Neural crest cell (in vitro differentiated cells): ENCODE data around the gene TPCN1. TPM values are rescaled to one million over a fixed set of nuclear protein-coding genes. Genes with fewer than 3 reads are reported as not detected.

Source experiments
- DNase-seq: peaks from one replicate; pipeline ENCODE4 v3.0.0; 2021; ENCODE audit warnings: low read depth, mixed read lengths, low spot score
- H3K27ac Mint-ChIP-seq: one replicate; pipeline ENCODE4 v1.8.0; 2021; ENCODE audit warnings: mild to moderate bottlenecking, mixed read lengths; ENCODE audit not compliant: unreplicated experiment
- H3K27me3 Mint-ChIP-seq: 2 replicates; pipeline ENCODE4 v1.8.0; 2021; ENCODE audit warnings: low read depth, mild to moderate bottlenecking, mixed read lengths
- H3K36me3 Mint-ChIP-seq: 2 replicates; pipeline ENCODE4 v1.8.0; 2021; ENCODE audit warnings: low read depth, mild to moderate bottlenecking, mixed read lengths
- H3K4me1 Mint-ChIP-seq: 2 replicates; pipeline ENCODE4 v1.8.0; 2021; ENCODE audit warnings: mixed read lengths
- H3K4me3 Mint-ChIP-seq: one replicate; pipeline ENCODE4 v1.8.0; 2021; ENCODE audit warnings: mild to moderate bottlenecking, mixed read lengths
- H3K9me3 Mint-ChIP-seq: 2 replicates; pipeline ENCODE4 v1.8.0; 2021; ENCODE audit warnings: mixed read lengths
- total RNA-seq: library from RNA; stranded (reverse); gene quantifications from 2 replicates; pipeline ENCODE4 v1.2.1, GENCODE V29; 2021
- TF ChIP-seq, protein P1 (sequence below): fragments of 200-600 bp; sonication (generic); conservative IDR thresholded peaks from 2 replicates; pipeline ENCODE4 v1.5.0; 2021; ENCODE audit warnings: antibody characterized with exemption, mild to moderate bottlenecking

TPCN1 gene
- total RNA-seq, 1 donor from 2014 or later: 18.3 TPM

DNA sequence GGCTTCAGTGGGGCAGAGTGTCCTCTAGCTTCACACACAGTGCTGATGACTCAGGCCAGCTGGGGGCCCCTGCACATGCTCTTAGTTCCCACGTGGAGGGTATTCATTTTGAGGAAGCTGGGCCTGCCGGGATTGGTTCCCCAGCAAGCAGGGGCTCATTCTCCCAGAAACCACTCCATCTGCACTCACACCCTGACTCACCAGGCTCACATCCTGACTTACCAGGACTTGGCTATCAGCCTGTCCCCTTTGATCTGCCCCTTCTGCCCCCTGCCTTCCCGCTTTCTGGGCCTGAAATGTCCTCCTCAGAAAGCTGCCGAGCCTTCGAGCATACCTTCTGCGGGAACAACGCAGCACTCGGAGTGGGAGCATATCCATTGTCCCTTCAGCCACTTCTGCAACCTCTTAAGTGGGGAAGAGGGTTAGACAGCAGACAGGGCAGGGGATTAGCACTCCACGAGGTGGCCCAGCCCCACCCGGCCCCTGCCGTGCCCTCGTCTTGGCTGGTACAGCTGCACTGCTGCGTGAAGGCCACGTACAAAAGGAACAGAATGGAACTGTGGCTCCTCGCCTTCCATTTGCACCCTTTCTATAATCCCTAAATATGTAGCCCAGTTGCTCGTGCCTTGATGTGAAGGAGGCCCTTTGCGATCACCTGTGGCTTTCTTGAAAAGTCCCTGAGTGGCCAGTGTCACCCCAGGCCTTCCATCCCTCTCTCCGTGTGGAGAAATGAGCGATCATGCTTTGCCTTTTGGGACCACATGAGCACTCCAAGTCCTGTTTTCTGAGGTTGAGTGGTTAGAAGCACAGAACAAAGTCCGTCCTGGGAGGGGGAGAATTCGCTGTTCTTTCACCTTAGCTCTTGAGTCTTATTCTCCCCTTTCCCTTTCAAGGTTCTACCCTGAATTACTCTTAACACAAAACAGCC, 26.1 kb downstream of the TPCN1 start:
- no peaks in the 10 kb centered on the region for H3K9me3 Mint-ChIP-seq

DNA sequence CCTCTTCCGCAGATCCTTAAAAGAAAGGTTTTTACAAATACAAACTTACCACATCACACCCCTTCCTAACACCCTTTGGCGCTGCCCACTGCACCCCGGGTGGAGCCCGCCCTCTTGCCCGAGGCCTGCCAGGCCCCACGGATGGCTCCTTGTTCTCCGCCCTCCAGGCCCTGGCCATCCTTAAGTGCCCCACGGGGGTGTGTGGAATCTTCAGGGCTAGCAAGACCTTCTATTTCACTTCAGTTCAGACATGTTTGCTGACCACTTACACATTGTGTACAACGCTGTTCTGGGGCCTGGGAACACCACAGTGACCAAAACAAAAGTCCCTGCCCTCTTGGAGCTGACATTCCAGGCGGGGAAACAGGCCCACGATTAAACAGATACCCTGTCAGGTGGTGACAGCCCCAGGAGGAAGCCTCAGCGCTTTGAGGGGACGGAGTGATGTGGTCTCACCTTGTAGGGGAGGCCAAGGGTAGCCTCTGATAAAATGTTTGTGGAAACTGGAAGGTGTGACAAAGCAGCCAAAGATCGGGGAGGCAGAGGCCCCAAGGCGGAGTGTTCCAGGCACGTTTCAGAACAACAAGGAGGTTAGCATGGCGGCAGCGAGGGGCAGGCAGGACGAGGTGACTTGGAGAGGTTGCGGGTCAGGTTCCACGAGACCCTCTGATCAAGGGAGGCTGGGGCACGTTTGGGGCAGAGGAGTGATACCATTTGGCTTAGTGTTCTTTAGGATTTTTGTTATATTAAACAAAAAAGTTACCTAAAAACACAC, 27.0 kb downstream of the TPCN1 start:
- Mint-ChIP-seq H3K4me1 (peaks cover 31% of the 10 kb centered on the region), H3K36me3 (no peaks in the 10 kb centered on the region), H3K27me3 (no peaks in the 10 kb centered on the region), H3K4me3 (no peak overlapping the region), H3K9me3 (no peaks in the 10 kb centered on the region), H3K27ac (no peak overlapping the region)
- TF ChIP-seq, protein P1, sequence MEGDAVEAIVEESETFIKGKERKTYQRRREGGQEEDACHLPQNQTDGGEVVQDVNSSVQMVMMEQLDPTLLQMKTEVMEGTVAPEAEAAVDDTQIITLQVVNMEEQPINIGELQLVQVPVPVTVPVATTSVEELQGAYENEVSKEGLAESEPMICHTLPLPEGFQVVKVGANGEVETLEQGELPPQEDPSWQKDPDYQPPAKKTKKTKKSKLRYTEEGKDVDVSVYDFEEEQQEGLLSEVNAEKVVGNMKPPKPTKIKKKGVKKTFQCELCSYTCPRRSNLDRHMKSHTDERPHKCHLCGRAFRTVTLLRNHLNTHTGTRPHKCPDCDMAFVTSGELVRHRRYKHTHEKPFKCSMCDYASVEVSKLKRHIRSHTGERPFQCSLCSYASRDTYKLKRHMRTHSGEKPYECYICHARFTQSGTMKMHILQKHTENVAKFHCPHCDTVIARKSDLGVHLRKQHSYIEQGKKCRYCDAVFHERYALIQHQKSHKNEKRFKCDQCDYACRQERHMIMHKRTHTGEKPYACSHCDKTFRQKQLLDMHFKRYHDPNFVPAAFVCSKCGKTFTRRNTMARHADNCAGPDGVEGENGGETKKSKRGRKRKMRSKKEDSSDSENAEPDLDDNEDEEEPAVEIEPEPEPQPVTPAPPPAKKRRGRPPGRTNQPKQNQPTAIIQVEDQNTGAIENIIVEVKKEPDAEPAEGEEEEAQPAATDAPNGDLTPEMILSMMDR: no peak
- DNase-seq: no peak

More for the DNA sequence above, 26.1 kb downstream of the TPCN1 start:
- no peak overlapping the region for H3K4me3 Mint-ChIP-seq
- H3K36me3 Mint-ChIP-seq: no peaks in the 10 kb centered on the region
- peaks cover 34% of the 10 kb centered on the region for H3K4me1 Mint-ChIP-seq
- peak overlapping the region; percentile 58 for H3K27ac Mint-ChIP-seq
- DNase-seq: no peak
- TF ChIP-seq, protein P1: no peak
- H3K27me3 Mint-ChIP-seq: no peaks in the 10 kb centered on the region

DNA sequence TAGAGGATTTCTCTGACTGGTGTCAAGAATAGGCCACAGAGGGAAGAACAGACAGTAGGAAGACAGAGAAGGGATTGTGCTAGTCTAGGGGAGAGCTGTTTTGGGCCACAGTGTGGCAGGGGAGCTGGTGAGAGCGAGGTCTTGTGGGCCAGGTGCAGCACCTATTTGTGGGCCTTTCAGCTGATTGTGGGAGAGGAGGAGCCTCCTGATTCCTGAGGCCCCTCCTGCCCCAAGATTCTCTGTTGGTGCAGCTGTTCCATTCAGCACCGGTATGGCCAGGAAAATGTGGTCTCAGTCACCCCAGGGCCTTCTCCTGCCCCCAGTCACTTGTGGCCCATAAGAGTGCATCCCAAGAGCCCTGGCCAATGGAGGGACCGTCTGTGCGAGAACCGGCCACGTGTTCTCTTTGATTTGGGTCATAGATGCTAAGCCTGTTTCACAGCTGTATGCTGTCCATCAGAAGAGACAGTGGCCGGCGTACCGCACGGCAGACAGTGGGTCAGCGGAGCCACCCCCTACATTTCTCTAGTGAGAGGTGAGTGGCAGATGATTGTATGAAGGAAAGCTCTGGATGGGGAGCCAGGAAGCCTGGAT, 27.7 kb downstream of the TPCN1 start:
- no peak overlapping the region for H3K27ac Mint-ChIP-seq
- peaks cover 5% of the 10 kb centered on the region for H3K36me3 Mint-ChIP-seq
- no peaks in the 10 kb centered on the region for H3K27me3 Mint-ChIP-seq
- DNase-seq: no peak
- no peaks in the 10 kb centered on the region for H3K9me3 Mint-ChIP-seq
- TF ChIP-seq, protein P1: no peak
- peaks cover 31% of the 10 kb centered on the region for H3K4me1 Mint-ChIP-seq
- no peak overlapping the region for H3K4me3 Mint-ChIP-seq

DNA sequence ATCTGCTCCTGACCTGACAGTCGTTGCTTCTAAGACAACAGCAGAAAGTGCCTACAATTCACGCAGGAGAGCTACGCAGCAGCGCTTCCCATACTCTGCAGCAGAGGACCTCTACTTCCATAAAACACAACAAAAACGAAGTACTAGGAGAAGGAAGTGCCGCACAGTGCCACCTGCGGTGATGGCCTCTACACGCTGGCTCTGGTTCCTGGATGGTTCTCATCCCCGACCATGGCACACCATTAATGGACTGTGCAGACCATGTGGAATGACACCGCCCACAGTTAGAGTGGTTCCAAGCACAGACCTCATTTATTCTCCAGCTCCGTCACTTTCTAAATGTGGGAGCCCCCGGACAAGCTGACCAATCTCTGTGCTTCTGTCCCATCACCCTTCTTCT, 28.3 kb downstream of the TPCN1 start:
- no peak overlapping the region for H3K27ac Mint-ChIP-seq
- no peak for DNase-seq
- no peaks in the 10 kb centered on the region for H3K27me3 Mint-ChIP-seq
- no peak overlapping the region for H3K4me3 Mint-ChIP-seq
- TF ChIP-seq, protein P1: no peak
- H3K36me3 Mint-ChIP-seq: peaks cover 7% of the 10 kb centered on the region
- H3K4me1 Mint-ChIP-seq: peaks cover 28% of the 10 kb centered on the region
- H3K9me3 Mint-ChIP-seq: no peaks in the 10 kb centered on the region

DNA sequence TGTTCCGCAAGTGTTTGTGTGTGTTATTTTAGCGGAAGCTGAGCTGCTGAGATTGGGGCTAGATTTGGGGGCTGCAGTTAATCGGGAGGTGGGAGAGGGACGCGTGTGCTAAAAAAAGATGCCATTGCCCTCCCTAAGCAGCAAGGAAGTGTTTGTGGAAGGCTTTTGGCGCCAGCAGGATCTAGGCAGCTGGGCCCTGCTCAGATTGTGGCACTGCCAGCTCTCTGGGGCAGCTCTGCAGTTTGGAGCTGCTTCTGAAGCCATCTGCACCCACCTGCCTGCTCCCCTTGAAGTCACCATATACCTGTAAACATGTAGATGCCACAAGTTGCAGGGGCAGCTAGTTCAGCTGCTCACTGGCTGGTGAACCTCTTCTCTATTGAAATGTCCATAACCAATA, 28.8 kb downstream of the TPCN1 start:
- TF ChIP-seq, protein P1: no peak
- Mint-ChIP-seq H3K9me3 (peaks cover 4% of the 10 kb centered on the region), H3K27me3 (no peaks in the 10 kb centered on the region), H3K4me3 (no peak overlapping the region), H3K4me1 (peaks cover 23% of the 10 kb centered on the region), H3K36me3 (peaks cover 12% of the 10 kb centered on the region), H3K27ac (no peak overlapping the region)
- no peak for DNase-seq
